Inflammatory macrophage treated with lipopolysaccharide for 4 hours (primary cell): ENCODE measurements around the gene FARS2.

Source experiments
- DNase-seq: peaks from one replicate; pipeline ENCODE4 v3.0.0-alpha.2; 2020

The FARS2 gene

GRCh38 chr6:5435449-5435848, 174.1 kb downstream of the FARS2 start:
- DNase-seq: no peak

GRCh38 chr6:5438922-5439584, 177.7 kb downstream of the FARS2 start:
- DNase-seq: no peak

GRCh38 chr6:5439749-5440148, 178.4 kb downstream of the FARS2 start:
- no peak for DNase-seq

GRCh38 chr6:5442319-5442718, 181.0 kb downstream of the FARS2 start:
- DNase-seq: no peak

- DNase-seq: no peak
These were observed 181.6 kb downstream of the FARS2 start for GRCh38 chr6:5442916-5443315.

- no peak for DNase-seq
These were observed 182.2 kb downstream of the FARS2 start for GRCh38 chr6:5443491-5443890.

GRCh38 chr6:5446362-5447075, 185.2 kb downstream of the FARS2 start:
- DNase-seq: no peak

- DNase-seq: no peak
These were observed 186.6 kb downstream of the FARS2 start for GRCh38 chr6:5447921-5448320.

GRCh38 chr6:5450073-5450472, 188.8 kb downstream of the FARS2 start:
- DNase-seq: no peak

GRCh38 chr6:5453546-5453945, 192.2 kb downstream of the FARS2 start:
- no peak for DNase-seq

GRCh38 chr6:5455142-5455541, 193.8 kb downstream of the FARS2 start:
- no peak for DNase-seq

- DNase-seq: no peak
These were observed 195.7 kb downstream of the FARS2 start for GRCh38 chr6:5457041-5457440.

- no peak for DNase-seq
These were observed 196.8 kb downstream of the FARS2 start for GRCh38 chr6:5457983-5458683.

GRCh38 chr6:5459346-5459745, 198.0 kb downstream of the FARS2 start:
- no peak for DNase-seq

- no peak for DNase-seq
These were observed 200.1 kb downstream of the FARS2 start for GRCh38 chr6:5461365-5461764.

- no peak for DNase-seq
These were observed 201.5 kb downstream of the FARS2 start for GRCh38 chr6:5462856-5463255.

GRCh38 chr6:5463690-5464089, 202.4 kb downstream of the FARS2 start:
- no peak for DNase-seq

GRCh38 chr6:5464099-5464885, 203.0 kb downstream of the FARS2 start:
- no peak for DNase-seq

GRCh38 chr6:5466281-5467136, 205.2 kb downstream of the FARS2 start:
- no peak for DNase-seq

- no peak for DNase-seq
These were observed 207.3 kb downstream of the FARS2 start for GRCh38 chr6:5468586-5468985.

- no peak for DNase-seq
These were observed 208.0 kb downstream of the FARS2 start for GRCh38 chr6:5469101-5469846.

- peak; percentile 51 for DNase-seq
These were observed 209.7 kb downstream of the FARS2 start for GRCh38 chr6:5471044-5471443.
